Activated T-cell treated with anti-CD3 and anti-CD28 coated beads, Interleukin-2, amount 50 U/mL, for 72 hours (primary cell): Measurements from ENCODE around the gene SORD. TPM values are rescaled to one million over a fixed set of nuclear protein-coding genes. Genes with fewer than 3 reads are reported as not detected.
"Not testable (repeated sequence)": the region's sequence is repeated elsewhere in the genome, so short reads cannot be mapped to it uniquely, and the experiment has no call there.

Source experiments
- ATAC-seq, 2 donors: fragments of 150-1000 bp; cut with Tn5 transposase; replicated peaks in 1 of 2; 2 replicates each; pipeline ENCODE4 v1.10.0; 2021; ENCODE audit warnings: moderate library complexity in 2 of 2, mild to moderate bottlenecking in 1 of 2
- DNase-seq, 2 donors: peaks; one replicate each; pipeline ENCODE4 v3.0.0; 2021 to 2022; ENCODE audit warnings: mixed read lengths in 1 of 2
- H3K27ac Mint-ChIP-seq: one replicate; pipeline ENCODE4 v1.8.0; 2022; ENCODE audit warnings: mild to moderate bottlenecking, moderate library complexity, mixed read lengths
- H3K27me3 Mint-ChIP-seq: one replicate; pipeline ENCODE4 v1.8.0; 2022; ENCODE audit warnings: low read depth, mixed read lengths
- H3K36me3 Mint-ChIP-seq, 2 donors: one replicate each; pipeline ENCODE4 v1.8.0; 2022; ENCODE audit warnings: mixed read lengths in 2 of 2, mild to moderate bottlenecking in 1 of 2; ENCODE audit not compliant: insufficient read depth in 2 of 2
- H3K4me1 Mint-ChIP-seq: one replicate; pipeline ENCODE4 v1.8.0; 2022; ENCODE audit warnings: low read depth, mixed read lengths
- H3K4me3 Mint-ChIP-seq, 2 donors: one replicate each; pipeline ENCODE4 v1.8.0; 2022; ENCODE audit warnings: mild to moderate bottlenecking in 2 of 2, mixed read lengths in 2 of 2, moderate library complexity in 2 of 2
- H3K9me3 Mint-ChIP-seq, 2 donors: one replicate each; pipeline ENCODE4 v1.8.0; 2022; ENCODE audit warnings: mixed read lengths in 2 of 2
- total RNA-seq, 2 donors: library from RNA; stranded (reverse); gene quantifications; one replicate each; pipeline ENCODE4 v1.2.3, GENCODE V29; 2022

The SORD gene
- total RNA-seq, result 10 to 100 TPM in 1 of 2 donors, 1 to 10 TPM in 1; 10.0 to 17.6 TPM

GRCh38 chr15:45022871-45023658, at the start of gene SORD:
Gene SORD (plus strand): TSS chr15:45023195. CDS start chr15:45023284, 89 bp downstream.
- DNase-seq (peak; percentile 93 to 95), ATAC-seq (peak; percentile 99)
- Mint-ChIP-seq H3K27ac (peak within 1 kb of the TSS; percentile 48), H3K9me3 (no peaks in the 10 kb centered on the region), H3K4me3 (peak within 1 kb of the TSS; percentile 79 to 88), H3K4me1 (peaks cover 25% of the 10 kb centered on the region), H3K27me3 (peaks cover 24% of the 10 kb centered on the region), H3K36me3 (no peaks in the 10 kb centered on the region)

GRCh38 chr15:44976183-44976582, 46.8 kb upstream of the SORD start:
- H3K27ac Mint-ChIP-seq, H3K36me3 Mint-ChIP-seq, H3K27me3 Mint-ChIP-seq, H3K4me1 Mint-ChIP-seq, ATAC-seq, DNase-seq, H3K4me3 Mint-ChIP-seq, H3K9me3 Mint-ChIP-seq: not testable (repeated sequence)

- H3K9me3 Mint-ChIP-seq, H3K36me3 Mint-ChIP-seq, H3K27ac Mint-ChIP-seq, ATAC-seq, H3K4me3 Mint-ChIP-seq, DNase-seq, H3K4me1 Mint-ChIP-seq, H3K27me3 Mint-ChIP-seq: not testable (repeated sequence)
These were observed 45.2 kb upstream of the SORD start for GRCh38 chr15:44977781-44978180.

GRCh38 chr15:44979617-44980339, 43.2 kb upstream of the SORD start:
- not testable (repeated sequence) for H3K4me1 Mint-ChIP-seq, H3K27me3 Mint-ChIP-seq, H3K27ac Mint-ChIP-seq, H3K36me3 Mint-ChIP-seq, DNase-seq, H3K9me3 Mint-ChIP-seq, ATAC-seq, H3K4me3 Mint-ChIP-seq

- not testable (repeated sequence) for H3K4me1 Mint-ChIP-seq, DNase-seq, H3K36me3 Mint-ChIP-seq, H3K27me3 Mint-ChIP-seq, H3K4me3 Mint-ChIP-seq, H3K9me3 Mint-ChIP-seq, ATAC-seq, H3K27ac Mint-ChIP-seq
These were observed 38.9 kb upstream of the SORD start for GRCh38 chr15:44984144-44984543.

GRCh38 chr15:44986346-44987055, 36.5 kb upstream of the SORD start:
- H3K27me3 Mint-ChIP-seq, result peaks cover 11% of the 10 kb centered on the region
- H3K4me1 Mint-ChIP-seq, DNase-seq, H3K36me3 Mint-ChIP-seq, ATAC-seq, H3K9me3 Mint-ChIP-seq, H3K4me3 Mint-ChIP-seq, H3K27ac Mint-ChIP-seq: not testable (repeated sequence)

- H3K27me3 Mint-ChIP-seq, result peaks cover 21% of the 10 kb centered on the region
- not testable (repeated sequence) for H3K4me3 Mint-ChIP-seq, H3K9me3 Mint-ChIP-seq, H3K4me1 Mint-ChIP-seq, H3K27ac Mint-ChIP-seq, H3K36me3 Mint-ChIP-seq
- peak; percentile 96 to 98 for ATAC-seq
- peak; percentile 11 to 34 for DNase-seq
These were observed 35.3 kb upstream of the SORD start for GRCh38 chr15:44987711-44988110.

GRCh38 chr15:44988184-44988869, 34.7 kb upstream of the SORD start:
- not testable (repeated sequence) for H3K27ac Mint-ChIP-seq, DNase-seq, H3K36me3 Mint-ChIP-seq, H3K4me1 Mint-ChIP-seq, H3K4me3 Mint-ChIP-seq, H3K9me3 Mint-ChIP-seq
- peak; percentile 19 to 27 for ATAC-seq
- peaks cover 27% of the 10 kb centered on the region for H3K27me3 Mint-ChIP-seq

GRCh38 chr15:44988870-44989219, 34.1 kb upstream of the SORD start:
- DNase-seq, ATAC-seq, H3K4me3 Mint-ChIP-seq, H3K4me1 Mint-ChIP-seq, H3K9me3 Mint-ChIP-seq, H3K36me3 Mint-ChIP-seq, H3K27ac Mint-ChIP-seq: not testable (repeated sequence)
- peaks cover 27% of the 10 kb centered on the region for H3K27me3 Mint-ChIP-seq

- not testable (repeated sequence) for H3K4me3 Mint-ChIP-seq, H3K9me3 Mint-ChIP-seq, H3K36me3 Mint-ChIP-seq, H3K27ac Mint-ChIP-seq, H3K4me1 Mint-ChIP-seq, DNase-seq, ATAC-seq
- peaks cover 32% of the 10 kb centered on the region for H3K27me3 Mint-ChIP-seq
These were observed 25.4 kb upstream of the SORD start for GRCh38 chr15:44997632-44998031.

- no peak overlapping the region for H3K27ac Mint-ChIP-seq
- no peaks in the 10 kb centered on the region for H3K4me1 Mint-ChIP-seq
- no peaks in the 10 kb centered on the region for H3K9me3 Mint-ChIP-seq
- ATAC-seq (no peak), DNase-seq (no peak)
- no peak overlapping the region for H3K4me3 Mint-ChIP-seq
- H3K36me3 Mint-ChIP-seq, result no peaks in the 10 kb centered on the region
- peaks cover 25% of the 10 kb centered on the region for H3K27me3 Mint-ChIP-seq
These were observed 23.9 kb upstream of the SORD start for GRCh38 chr15:44999105-44999504.

- H3K4me3 Mint-ChIP-seq, ATAC-seq, H3K9me3 Mint-ChIP-seq, H3K4me1 Mint-ChIP-seq, H3K36me3 Mint-ChIP-seq, DNase-seq, H3K27ac Mint-ChIP-seq: not testable (repeated sequence)
- peaks cover 12% of the 10 kb centered on the region for H3K27me3 Mint-ChIP-seq
These were observed 21.8 kb upstream of the SORD start for GRCh38 chr15:45001180-45001579.
